Natural killer cell (primary cell): Measurements from ENCODE around the gene CPNE4. TPM values are rescaled to one million over a fixed set of nuclear protein-coding genes. Genes with fewer than 3 reads are reported as not detected.

Experiments used
- ATAC-seq, 3 donors: fragments of 150-1000 bp in 2 of 3; fragments of 200-7000 bp in 1 of 3; cut with Tn5 transposase; 1 replicate in 1 of 3; 2 replicates in 2 of 3; pipeline ENCODE4 v1.10.0; 2021; ENCODE audit warnings: mild to moderate bottlenecking in 2 of 3, moderate library complexity in 2 of 3
- DNase-seq, 2 donors: peaks; one replicate each; pipeline versions ENCODE4 v3.0.0 to v3.0.0-alpha.2; 2013 to 2021; ENCODE audit warnings: mixed read lengths in 1 of 2
- H3K27ac ChIP-seq: one replicate; pipeline ENCODE4 v1.5.1; 2013; ENCODE audit warnings: mild to moderate bottlenecking, low read length
- H3K27me3 ChIP-seq: one replicate; pipeline ENCODE4 v1.6.1; 2013; ENCODE audit warnings: low read length; ENCODE audit not compliant: control insufficient read depth, insufficient read depth
- H3K36me3 ChIP-seq: one replicate; pipeline ENCODE4 v1.6.1; 2013; ENCODE audit warnings: low read length; ENCODE audit not compliant: control insufficient read depth, insufficient read depth
- H3K4me1 ChIP-seq: one replicate; pipeline ENCODE4 v1.6.1; 2013; ENCODE audit warnings: low read length; ENCODE audit not compliant: control insufficient read depth, insufficient read depth
- H3K4me3 ChIP-seq: one replicate; pipeline ENCODE4 v1.5.1; 2013; ENCODE audit warnings: low read length
- H3K9me3 ChIP-seq: one replicate; pipeline ENCODE4 v1.6.1; 2013; ENCODE audit warnings: low read length; ENCODE audit not compliant: control insufficient read depth, insufficient read depth
- H3K27ac Mint-ChIP-seq, 2 donors: one replicate each; pipeline ENCODE4 v1.8.0; 2022; ENCODE audit warnings: mild to moderate bottlenecking in 2 of 2, mixed read lengths in 2 of 2, moderate library complexity in 1 of 2
- H3K27me3 Mint-ChIP-seq, 2 donors: one replicate each; pipeline ENCODE4 v1.8.0; 2022; ENCODE audit warnings: low read depth in 2 of 2, mixed read lengths in 2 of 2
- H3K36me3 Mint-ChIP-seq: one replicate; pipeline ENCODE4 v1.8.0; 2022; ENCODE audit warnings: mixed read lengths
- H3K4me1 Mint-ChIP-seq, 2 donors: one replicate each; pipeline ENCODE4 v1.8.0; 2022; ENCODE audit warnings: mixed read lengths in 2 of 2
- H3K4me3 Mint-ChIP-seq: one replicate; pipeline ENCODE4 v1.8.0; 2022; ENCODE audit warnings: mild to moderate bottlenecking, moderate library complexity, mixed read lengths
- H3K9me3 Mint-ChIP-seq, 2 donors: one replicate each; pipeline ENCODE4 v1.8.0; 2022; ENCODE audit warnings: mixed read lengths in 2 of 2
- WGBS: methylation state at CpG from one replicate; pipeline ENCODE4 v1.1.7; 2013; ENCODE audit warnings: missing lambda C conversion rate; ENCODE audit not compliant: insufficient coverage; 5-methylcytosine and 5-hydroxymethylcytosine counted together
- intact Hi-C: fragments of 100-400 bp; cut with micrococcal nuclease; formaldehyde crosslinking; loops from one replicate; pipeline ENCODE4 v1.14.2; 2022
- total RNA-seq, 4 donors: library from RNA; stranded (reverse); fragments of 120-200 nt in 1 of 4; gene quantifications; one replicate each; pipeline versions ENCODE4 v1.2.3 to v1.2.4, GENCODE V29; 2013 to 2022
- TF ChIP-seq, protein P1 (sequence below): fragments of 200-600 bp; IDR thresholded peaks from one replicate; pipeline ENCODE4 v1.8.0; 2022; ENCODE audit warnings: antibody characterized with exemption

CPNE4 gene
- total RNA-seq, 3 donors from 2014 or later (not counting 1 experiment from before 2014, with no cell fraction given): not detected

DNA sequence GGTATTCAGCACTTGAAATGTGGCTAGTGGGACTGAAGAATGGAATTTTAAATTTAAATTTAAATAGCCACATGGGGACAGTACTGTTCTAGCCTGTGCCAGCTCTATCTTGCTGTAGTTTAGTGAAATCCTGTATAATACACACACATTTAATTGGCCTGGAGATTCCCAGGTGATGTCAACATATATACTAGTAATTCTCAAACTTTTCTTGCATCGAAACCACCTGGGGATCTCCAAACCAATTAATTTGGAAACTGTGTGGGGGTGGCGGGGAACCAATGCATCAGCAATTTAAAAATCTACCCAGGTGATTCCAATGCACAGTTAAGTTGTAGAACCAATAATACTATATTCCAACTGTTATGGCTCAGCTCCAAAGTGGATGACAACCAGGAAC is 303.1 kb downstream of the CPNE4 start:
- H3K36me3 Mint-ChIP-seq: no peaks in the 10 kb centered on the region
- Histone ChIP-seq H3K4me3 (no peak overlapping the region), H3K36me3 (no peaks in the 10 kb centered on the region), H3K27me3 (no peaks in the 10 kb centered on the region), H3K4me1 (no peaks in the 10 kb centered on the region), H3K9me3 (no peaks in the 10 kb centered on the region), H3K27ac (no peak overlapping the region)
- no peaks in the 10 kb centered on the region for H3K4me1 Mint-ChIP-seq
- WGBS: 80% methylated on average over 1 of the region's 2 CpGs
- intact Hi-C loops: no loop called here
- TF ChIP-seq, protein P1, sequence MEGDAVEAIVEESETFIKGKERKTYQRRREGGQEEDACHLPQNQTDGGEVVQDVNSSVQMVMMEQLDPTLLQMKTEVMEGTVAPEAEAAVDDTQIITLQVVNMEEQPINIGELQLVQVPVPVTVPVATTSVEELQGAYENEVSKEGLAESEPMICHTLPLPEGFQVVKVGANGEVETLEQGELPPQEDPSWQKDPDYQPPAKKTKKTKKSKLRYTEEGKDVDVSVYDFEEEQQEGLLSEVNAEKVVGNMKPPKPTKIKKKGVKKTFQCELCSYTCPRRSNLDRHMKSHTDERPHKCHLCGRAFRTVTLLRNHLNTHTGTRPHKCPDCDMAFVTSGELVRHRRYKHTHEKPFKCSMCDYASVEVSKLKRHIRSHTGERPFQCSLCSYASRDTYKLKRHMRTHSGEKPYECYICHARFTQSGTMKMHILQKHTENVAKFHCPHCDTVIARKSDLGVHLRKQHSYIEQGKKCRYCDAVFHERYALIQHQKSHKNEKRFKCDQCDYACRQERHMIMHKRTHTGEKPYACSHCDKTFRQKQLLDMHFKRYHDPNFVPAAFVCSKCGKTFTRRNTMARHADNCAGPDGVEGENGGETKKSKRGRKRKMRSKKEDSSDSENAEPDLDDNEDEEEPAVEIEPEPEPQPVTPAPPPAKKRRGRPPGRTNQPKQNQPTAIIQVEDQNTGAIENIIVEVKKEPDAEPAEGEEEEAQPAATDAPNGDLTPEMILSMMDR: no peak
- peaks cover 0 to 6% of the 10 kb centered on the region in 2 donors for H3K27me3 Mint-ChIP-seq
- ATAC-seq (no peak), DNase-seq (no peak)
- no peaks in the 10 kb centered on the region for H3K9me3 Mint-ChIP-seq
- no peak overlapping the region for H3K27ac Mint-ChIP-seq
- H3K4me3 Mint-ChIP-seq: no peak overlapping the region

- no peaks in the 10 kb centered on the region for H3K4me1 ChIP-seq
- Mint-ChIP-seq H3K27me3 (peaks cover 0 to 6% of the 10 kb centered on the region in 2 donors), H3K4me3 (no peak overlapping the region), H3K36me3 (no peaks in the 10 kb centered on the region), H3K27ac (no peak overlapping the region), H3K4me1 (no peaks in the 10 kb centered on the region), H3K9me3 (no peaks in the 10 kb centered on the region)
- WGBS: 72% methylated on average over 1 of the region's 1 CpG
- ATAC-seq: no peak
- intact Hi-C loops: no loop called here
- no peak for DNase-seq
- H3K27me3 ChIP-seq: no peaks in the 10 kb centered on the region
- H3K36me3 ChIP-seq: no peaks in the 10 kb centered on the region
- TF ChIP-seq, protein P1: no peak
- H3K27ac ChIP-seq: no peak overlapping the region
- no peak overlapping the region for H3K4me3 ChIP-seq
- no peaks in the 10 kb centered on the region for H3K9me3 ChIP-seq
These were observed 304.2 kb downstream of the CPNE4 start for GRCh38 chr3:131730581-131730980.

- intact Hi-C loops: no loop called here
- DNase-seq (no peak), ATAC-seq (no peak)
- no peaks in the 10 kb centered on the region for H3K27me3 ChIP-seq
- WGBS: no CpG with 5 or more reads among the region's 1 CpG
- Mint-ChIP-seq H3K9me3 (no peaks in the 10 kb centered on the region), H3K27ac (no peak overlapping the region), H3K4me3 (no peak overlapping the region), H3K36me3 (no peaks in the 10 kb centered on the region), H3K27me3 (peaks cover 0 to 14% of the 10 kb centered on the region in 2 donors), H3K4me1 (no peaks in the 10 kb centered on the region)
- no peaks in the 10 kb centered on the region for H3K9me3 ChIP-seq
- H3K4me1 ChIP-seq: no peaks in the 10 kb centered on the region
- H3K36me3 ChIP-seq: no peaks in the 10 kb centered on the region
- no peak overlapping the region for H3K27ac ChIP-seq
- no peak overlapping the region for H3K4me3 ChIP-seq
- TF ChIP-seq, protein P1: no peak
These were observed 305.2 kb downstream of the CPNE4 start for GRCh38 chr3:131729643-131730017.

DNA sequence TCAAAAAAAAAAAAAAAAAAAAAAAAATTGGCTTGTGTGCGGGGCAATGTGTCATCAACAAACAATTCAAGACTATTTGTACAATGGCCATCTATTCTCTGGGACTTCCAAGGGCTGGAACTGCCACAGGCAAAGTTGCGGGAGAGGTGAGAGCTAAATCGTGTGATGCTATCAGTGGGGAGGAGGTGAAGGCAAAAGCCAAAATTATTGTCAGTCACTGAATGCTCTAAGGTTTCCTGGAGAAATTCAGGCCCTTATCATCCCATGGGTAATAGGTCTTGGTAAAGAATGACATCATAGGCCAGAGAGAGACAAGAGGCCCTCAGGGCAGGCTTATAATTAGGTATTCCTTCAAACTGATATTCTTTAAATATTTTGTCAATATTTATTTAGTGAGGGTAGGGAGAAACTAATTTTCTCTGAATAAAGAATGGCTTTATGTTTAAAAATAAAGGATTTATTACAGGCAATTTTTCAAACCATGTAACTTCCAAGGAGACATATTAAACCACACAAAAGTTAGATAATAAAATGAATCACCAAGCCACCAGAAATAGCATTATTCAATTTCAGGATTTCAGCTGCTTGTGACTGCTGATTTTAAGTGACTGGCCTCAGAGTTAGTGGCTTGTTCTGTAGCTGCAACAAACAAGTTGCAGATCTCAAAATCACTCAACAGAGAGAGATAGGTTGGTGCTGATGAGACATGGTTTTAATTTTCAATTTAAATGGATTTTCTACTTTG is 305.7 kb downstream of the CPNE4 start:
- Histone ChIP-seq H3K27me3 (no peaks in the 10 kb centered on the region), H3K4me1 (no peaks in the 10 kb centered on the region), H3K9me3 (no peaks in the 10 kb centered on the region), H3K27ac (no peak overlapping the region), H3K4me3 (no peak overlapping the region), H3K36me3 (no peaks in the 10 kb centered on the region)
- H3K27me3 Mint-ChIP-seq: peaks cover 0 to 18% of the 10 kb centered on the region in 2 donors
- 98% methylated on average over 3 of the region's 3 CpGs for WGBS
- H3K9me3 Mint-ChIP-seq: no peaks in the 10 kb centered on the region
- no peaks in the 10 kb centered on the region for H3K36me3 Mint-ChIP-seq
- TF ChIP-seq, protein P1: no peak
- intact Hi-C loops: no loop called here
- no peak overlapping the region for H3K27ac Mint-ChIP-seq
- H3K4me3 Mint-ChIP-seq: no peak overlapping the region
- DNase-seq: no peak
- no peaks in the 10 kb centered on the region for H3K4me1 Mint-ChIP-seq
- ATAC-seq: no peak
